Measurements from ENCODE around the gene ENDOV. TPM values are rescaled to one million over a fixed set of nuclear protein-coding genes. Genes with fewer than 3 reads are reported as not detected.

Gene ENDOV
- total RNA-seq, 1 experiment from 2014 or later, result 33.2 TPM

DNA sequence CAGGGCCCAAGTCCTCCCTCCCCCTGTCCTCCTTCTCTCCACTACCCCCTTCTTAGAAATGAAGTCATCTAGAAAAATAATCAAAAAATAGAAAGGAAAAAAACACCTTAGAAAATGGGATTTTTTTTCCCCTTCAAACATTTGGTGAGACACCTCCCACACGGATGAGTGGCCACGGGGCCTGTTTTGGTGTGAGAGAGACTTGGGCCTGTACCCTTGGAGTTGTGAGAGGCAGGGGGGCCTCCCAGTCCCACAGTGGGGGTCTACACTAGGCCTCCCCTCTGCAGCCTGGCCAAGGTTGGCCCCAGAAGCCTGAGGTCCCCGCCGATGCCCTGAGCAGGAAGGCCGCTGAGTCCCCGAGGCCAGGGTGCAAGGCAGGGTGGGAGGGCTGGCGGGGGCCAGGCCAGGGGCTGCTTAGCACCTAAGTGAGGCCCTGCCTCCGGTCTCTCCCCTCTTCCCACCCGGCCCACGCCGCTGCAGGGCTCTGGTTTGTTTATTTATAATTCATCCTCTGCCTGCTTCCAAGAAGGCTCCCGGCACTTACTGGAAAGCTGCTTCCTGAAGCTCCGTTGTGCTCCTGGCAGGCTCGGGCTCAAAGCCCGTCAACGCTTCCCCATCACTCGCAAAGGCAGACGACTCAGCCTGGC, 35.1 kb downstream of the ENDOV start:
- DNase-seq, result no peak
- BruUV-seq (replicated peaks), result no TSS peak
- CTCF ChIA-PET, result no interaction called here
- no peaks in the 10 kb centered on the region for H3K27me3 Mint-ChIP-seq (ENCODE audit: unreplicated experiment)
- no peaks in the 10 kb centered on the region for H3K9me3 Mint-ChIP-seq (ENCODE audit: low read depth, unreplicated experiment)
- H3K4me3 Mint-ChIP-seq (ENCODE audit: low read depth, unreplicated experiment), result no peak overlapping the region
- H3K4me1 Mint-ChIP-seq (ENCODE audit: low read depth, unreplicated experiment), result no peaks in the 10 kb centered on the region
- peaks cover 21% of the 10 kb centered on the region for H3K36me3 Mint-ChIP-seq (ENCODE audit: insufficient read depth, unreplicated experiment)
- TF ChIP-seq, protein P1, sequence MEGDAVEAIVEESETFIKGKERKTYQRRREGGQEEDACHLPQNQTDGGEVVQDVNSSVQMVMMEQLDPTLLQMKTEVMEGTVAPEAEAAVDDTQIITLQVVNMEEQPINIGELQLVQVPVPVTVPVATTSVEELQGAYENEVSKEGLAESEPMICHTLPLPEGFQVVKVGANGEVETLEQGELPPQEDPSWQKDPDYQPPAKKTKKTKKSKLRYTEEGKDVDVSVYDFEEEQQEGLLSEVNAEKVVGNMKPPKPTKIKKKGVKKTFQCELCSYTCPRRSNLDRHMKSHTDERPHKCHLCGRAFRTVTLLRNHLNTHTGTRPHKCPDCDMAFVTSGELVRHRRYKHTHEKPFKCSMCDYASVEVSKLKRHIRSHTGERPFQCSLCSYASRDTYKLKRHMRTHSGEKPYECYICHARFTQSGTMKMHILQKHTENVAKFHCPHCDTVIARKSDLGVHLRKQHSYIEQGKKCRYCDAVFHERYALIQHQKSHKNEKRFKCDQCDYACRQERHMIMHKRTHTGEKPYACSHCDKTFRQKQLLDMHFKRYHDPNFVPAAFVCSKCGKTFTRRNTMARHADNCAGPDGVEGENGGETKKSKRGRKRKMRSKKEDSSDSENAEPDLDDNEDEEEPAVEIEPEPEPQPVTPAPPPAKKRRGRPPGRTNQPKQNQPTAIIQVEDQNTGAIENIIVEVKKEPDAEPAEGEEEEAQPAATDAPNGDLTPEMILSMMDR (IDR thresholded peaks at IDR 0.05; ENCODE audit: unreplicated experiment), result no peak
- H3K27ac Mint-ChIP-seq (ENCODE audit: unreplicated experiment), result no peak overlapping the region
- intact Hi-C loops (cut with micrococcal nuclease; ENCODE audit: unreplicated experiment), result no loop called here

DNA sequence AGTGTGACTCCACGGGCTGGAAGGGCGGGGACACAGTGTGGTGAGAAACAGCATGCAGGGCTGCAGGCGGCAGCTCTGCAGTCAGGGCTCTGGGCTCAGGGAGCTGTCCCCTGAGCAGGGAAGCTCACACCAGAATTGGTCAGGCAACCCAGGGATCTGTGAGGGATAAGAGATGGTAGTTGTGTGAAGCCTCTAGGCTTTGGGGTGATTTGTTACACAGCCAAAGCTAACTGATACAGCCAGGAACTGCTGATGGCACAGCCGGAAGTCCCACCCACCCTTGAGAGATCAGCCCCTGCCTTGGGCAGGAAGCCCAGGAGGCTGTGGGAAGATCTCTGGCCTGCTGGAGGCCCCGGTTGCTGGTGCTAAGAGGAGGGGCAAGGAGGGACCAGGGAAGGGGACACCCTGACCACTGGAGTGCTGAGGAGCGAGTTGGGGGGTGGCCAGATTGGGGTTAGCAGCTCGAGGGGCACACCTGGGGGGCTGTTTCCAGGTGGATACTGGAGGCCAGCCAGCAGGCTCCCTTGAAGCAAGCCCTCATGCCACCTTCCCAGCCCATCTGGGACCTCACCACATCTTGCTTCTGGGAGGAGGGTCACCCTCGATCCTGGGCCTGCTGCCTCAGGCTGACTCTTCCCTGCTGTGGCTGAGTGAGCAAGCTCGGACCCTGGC, 36.3 kb downstream of the ENDOV start:
- no peaks in the 10 kb centered on the region for H3K4me1 Mint-ChIP-seq (ENCODE audit: low read depth, unreplicated experiment)
- intact Hi-C loops (cut with micrococcal nuclease; ENCODE audit: unreplicated experiment), result no loop called here
- no peaks in the 10 kb centered on the region for H3K27me3 Mint-ChIP-seq (ENCODE audit: unreplicated experiment)
- no peak for DNase-seq
- TF ChIP-seq, protein P1 (IDR thresholded peaks at IDR 0.05; ENCODE audit: unreplicated experiment), result no peak
- H3K27ac Mint-ChIP-seq (ENCODE audit: unreplicated experiment), result no peak overlapping the region
- CTCF ChIA-PET, result no interaction called here
- no TSS peak for BruUV-seq (replicated peaks)
- H3K9me3 Mint-ChIP-seq (ENCODE audit: low read depth, unreplicated experiment), result no peaks in the 10 kb centered on the region
- H3K4me3 Mint-ChIP-seq (ENCODE audit: low read depth, unreplicated experiment), result no peak overlapping the region
- peaks cover 24% of the 10 kb centered on the region for H3K36me3 Mint-ChIP-seq (ENCODE audit: insufficient read depth, unreplicated experiment)

DNA sequence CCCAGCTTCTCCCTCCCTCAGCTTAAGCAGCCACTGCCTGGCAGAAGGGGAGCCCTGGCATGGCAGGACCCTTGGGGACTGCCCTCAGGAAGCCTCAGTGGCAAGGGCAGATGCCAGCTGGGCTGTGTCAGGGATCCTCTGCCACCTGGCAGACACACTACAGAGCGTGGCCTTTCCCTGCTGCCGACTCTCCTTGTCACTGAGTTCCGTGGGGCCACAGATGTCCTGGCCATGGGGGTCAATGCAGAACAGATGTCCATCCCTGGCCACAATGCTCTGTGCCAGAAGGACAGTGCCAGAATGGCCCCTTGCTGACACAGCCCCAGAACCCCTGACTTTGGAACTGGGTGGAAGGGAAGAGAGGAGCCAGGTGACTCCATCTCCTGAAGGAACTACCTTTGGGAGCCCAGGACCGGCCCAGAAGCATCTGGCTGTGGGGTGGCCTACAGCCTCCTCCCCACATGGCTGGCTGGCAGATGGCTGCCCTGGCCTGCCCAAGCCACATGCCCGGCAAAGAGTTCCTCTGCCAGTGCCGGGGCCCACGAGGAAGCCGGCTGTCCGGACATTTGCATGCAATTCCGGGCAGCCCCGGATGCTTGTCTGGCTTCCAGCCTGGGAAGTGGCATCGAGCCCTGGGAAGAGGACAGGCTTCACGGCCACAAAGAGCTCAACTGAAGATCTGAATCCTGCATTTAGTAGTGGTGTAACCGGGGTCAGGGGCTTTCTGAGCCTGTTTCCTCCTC, 37.4 kb downstream of the ENDOV start:
- intact Hi-C loops (cut with micrococcal nuclease; ENCODE audit: unreplicated experiment), result no loop called here
- H3K27me3 Mint-ChIP-seq (ENCODE audit: unreplicated experiment), result no peaks in the 10 kb centered on the region
- TF ChIP-seq, protein P1 (IDR thresholded peaks at IDR 0.05; ENCODE audit: unreplicated experiment), result no peak
- CTCF ChIA-PET, result no interaction called here
- H3K4me3 Mint-ChIP-seq (ENCODE audit: low read depth, unreplicated experiment), result no peak overlapping the region
- H3K4me1 Mint-ChIP-seq (ENCODE audit: low read depth, unreplicated experiment), result peaks cover 4% of the 10 kb centered on the region
- no TSS peak for BruUV-seq (replicated peaks)
- peaks cover 24% of the 10 kb centered on the region for H3K36me3 Mint-ChIP-seq (ENCODE audit: insufficient read depth, unreplicated experiment)
- no peak for DNase-seq
- no peaks in the 10 kb centered on the region for H3K9me3 Mint-ChIP-seq (ENCODE audit: low read depth, unreplicated experiment)
- H3K27ac Mint-ChIP-seq (ENCODE audit: unreplicated experiment), result peak overlapping the region; percentile 84

DNA sequence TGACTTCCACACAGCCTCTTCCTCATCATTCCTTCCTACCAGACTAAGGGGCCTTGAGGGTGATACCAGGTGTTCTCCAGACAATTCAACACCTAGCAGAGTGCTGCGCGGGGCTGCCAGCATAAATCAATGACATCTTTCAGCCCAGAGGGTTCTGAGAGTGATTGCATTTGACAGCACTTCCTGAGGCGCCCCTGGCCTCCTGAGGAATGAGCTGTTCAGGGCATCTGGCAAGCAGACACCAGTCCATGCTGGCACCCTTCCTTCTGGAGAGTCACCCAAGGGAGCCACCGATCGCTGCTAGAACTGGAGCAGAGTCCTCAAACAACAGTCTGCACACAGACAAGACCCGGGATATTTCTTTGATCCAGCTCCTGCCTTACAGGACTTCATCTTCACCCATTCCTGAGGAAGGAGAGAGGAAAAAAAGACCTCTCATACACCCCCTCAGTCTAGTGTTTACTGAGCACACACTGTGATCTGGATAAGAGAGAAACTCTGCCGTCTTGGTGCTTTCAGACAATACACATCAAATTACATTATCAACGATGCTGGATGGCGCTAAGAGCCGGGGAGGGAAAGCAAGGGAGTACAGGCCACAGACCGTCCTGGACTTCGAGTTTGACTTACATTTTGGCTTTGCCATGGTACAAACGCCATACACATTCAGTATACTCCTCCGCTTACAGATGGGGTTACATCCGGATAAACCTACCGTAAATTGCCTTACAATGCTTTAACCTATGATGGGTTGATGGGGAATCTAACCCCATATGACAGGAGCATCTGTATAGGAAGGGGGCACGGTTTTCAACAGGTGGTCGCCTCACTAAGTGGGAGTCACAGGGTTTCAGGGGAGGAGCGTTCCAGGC, 38.4 kb downstream of the ENDOV start:
- no TSS peak for BruUV-seq (replicated peaks)
- H3K27ac Mint-ChIP-seq (ENCODE audit: unreplicated experiment), result peak overlapping the region; percentile 84
- peaks cover 24% of the 10 kb centered on the region for H3K36me3 Mint-ChIP-seq (ENCODE audit: insufficient read depth, unreplicated experiment)
- intact Hi-C loops (cut with micrococcal nuclease; ENCODE audit: unreplicated experiment), result no loop called here
- H3K9me3 Mint-ChIP-seq (ENCODE audit: low read depth, unreplicated experiment), result no peaks in the 10 kb centered on the region
- TF ChIP-seq, protein P1 (IDR thresholded peaks at IDR 0.05; ENCODE audit: unreplicated experiment), result no peak
- CTCF ChIA-PET, result no interaction called here
- H3K4me3 Mint-ChIP-seq (ENCODE audit: low read depth, unreplicated experiment), result peak overlapping the region; percentile 87
- peaks cover 9% of the 10 kb centered on the region for H3K27me3 Mint-ChIP-seq (ENCODE audit: unreplicated experiment)
- peaks cover 11% of the 10 kb centered on the region for H3K4me1 Mint-ChIP-seq (ENCODE audit: low read depth, unreplicated experiment)
- no peak for DNase-seq
